Mesendoderm (in vitro differentiated cells): ENCODE results near the gene TLR6.

ENCODE experiments used
- DNase-seq: peaks from one replicate; pipeline ENCODE4 v3.0.0; 2013
- H2AK5ac ChIP-seq: 2 replicates; pipeline ENCODE4 v1.6.1; 2013; ENCODE audit warnings: low read length, inconsistent platforms
- H2BK120ac ChIP-seq: 2 replicates; pipeline ENCODE4 v1.6.1; 2013; ENCODE audit warnings: low read depth, mild to moderate bottlenecking, low read length, moderate library complexity, mixed read lengths
- H2BK15ac ChIP-seq: replicated peaks from 2 replicates; pipeline ENCODE4 v1.6.1; 2013; ENCODE audit warnings: low read depth, mild to moderate bottlenecking, moderate library complexity
- H2BK5ac ChIP-seq: 2 replicates; pipeline ENCODE4 v1.6.1; 2013; ENCODE audit warnings: low read length, inconsistent platforms
- H3K18ac ChIP-seq: 2 replicates; pipeline ENCODE4 v1.6.1; 2013; ENCODE audit warnings: mild to moderate bottlenecking, low read length, mixed read lengths
- H3K23ac ChIP-seq: one replicate; pipeline ENCODE4 v1.6.1; 2013; ENCODE audit warnings: low read length
- H3K27ac ChIP-seq: 2 replicates; pipeline ENCODE4 v1.5.1; 2013; ENCODE audit warnings: low read depth, mild to moderate bottlenecking, inconsistent platforms, low read length, moderate library complexity
- H3K27me3 ChIP-seq: 2 replicates; pipeline ENCODE4 v1.6.1; 2013; ENCODE audit warnings: low read length, control low read depth, mild to moderate bottlenecking, inconsistent platforms; ENCODE audit not compliant: insufficient read depth, poor library complexity
- H3K36me3 ChIP-seq: 2 replicates; pipeline ENCODE4 v1.6.1; 2013; ENCODE audit warnings: low read length, inconsistent platforms; ENCODE audit not compliant: control insufficient read depth, insufficient read depth
- H3K4ac ChIP-seq: one replicate; pipeline ENCODE4 v1.6.1; 2013; ENCODE audit warnings: low read depth, mild to moderate bottlenecking, low read length, moderate library complexity
- H3K4me1 ChIP-seq: 2 replicates; pipeline ENCODE4 v1.6.1; 2013; ENCODE audit warnings: low read depth, low read length, inconsistent platforms; ENCODE audit not compliant: control insufficient read depth
- H3K4me2 ChIP-seq: 2 replicates; pipeline ENCODE4 v1.6.1; 2013; ENCODE audit warnings: low read length
- H3K4me3 ChIP-seq: 2 replicates; pipeline ENCODE4 v1.5.1; 2013; ENCODE audit warnings: mild to moderate bottlenecking, low read length
- H3K56ac ChIP-seq: one replicate; pipeline ENCODE4 v1.6.1; 2013; ENCODE audit warnings: low read length
- H3K79me1 ChIP-seq: 2 replicates; pipeline ENCODE4 v1.6.1; 2013; ENCODE audit warnings: low read length, inconsistent platforms
- H3K79me2 ChIP-seq: 2 replicates; pipeline ENCODE4 v1.6.1; 2013; ENCODE audit warnings: mild to moderate bottlenecking, low read length; ENCODE audit not compliant: control insufficient read depth, insufficient read depth
- H3K9ac ChIP-seq: 2 replicates; pipeline ENCODE4 v1.6.1; 2013; ENCODE audit warnings: low read length, inconsistent platforms
- H4K5ac ChIP-seq: one replicate; pipeline ENCODE4 v1.6.1; 2013; ENCODE audit warnings: low read length
- H4K8ac ChIP-seq: one replicate; pipeline ENCODE4 v1.6.1; 2013; ENCODE audit warnings: low read depth, mild to moderate bottlenecking, control low read depth, low read length, moderate library complexity
- WGBS: extraction: QIAGEN DNeasy Blood & Tissue Kit; methylation state at CpG from one replicate; pipeline ENCODE4 v1.1.7; 2013; ENCODE audit warnings: low lambda C conversion rate, missing lambda C conversion rate; ENCODE audit not compliant: insufficient coverage; ENCODE audit errors: extremely low coverage; 5-methylcytosine and 5-hydroxymethylcytosine counted together

The TLR6 gene

GRCh38 chr4:38834570-38834969, 22.0 kb downstream of the TLR6 start:
- Histone ChIP-seq H3K27ac (no peak overlapping the region), H3K4me2 (no peak overlapping the region), H4K5ac (no peak overlapping the region), H4K8ac (no peak overlapping the region), H3K27me3 (no peaks in the 10 kb centered on the region), H3K79me1 (no peaks in the 10 kb centered on the region), H3K23ac (no peak overlapping the region), H3K36me3 (no peaks in the 10 kb centered on the region), H3K4me3 (no peak overlapping the region), H2AK5ac (no peak overlapping the region), H3K9ac (no peak overlapping the region), H3K56ac (no peak overlapping the region), H3K4me1 (no peaks in the 10 kb centered on the region), H2BK15ac (no peak overlapping the region), H2BK120ac (no peak overlapping the region), H3K18ac (no peak overlapping the region), H3K4ac (no peak overlapping the region), H3K79me2 (no peaks in the 10 kb centered on the region), H2BK5ac (no peak overlapping the region)
- DNase-seq = no peak
- no CpG with 5 or more reads among the region's 4 CpGs for WGBS

- H4K8ac ChIP-seq = no peak overlapping the region
- H3K36me3 ChIP-seq = no peaks in the 10 kb centered on the region
- WGBS = no CpG with 5 or more reads among the region's 7 CpGs
- no peaks in the 10 kb centered on the region for H3K27me3 ChIP-seq
- no peak overlapping the region for H3K4me3 ChIP-seq
- no peak overlapping the region for H3K4me2 ChIP-seq
- H3K23ac ChIP-seq = no peak overlapping the region
- DNase-seq = peak; percentile 1
- no peaks in the 10 kb centered on the region for H3K79me2 ChIP-seq
- no peak overlapping the region for H3K56ac ChIP-seq
- no peak overlapping the region for H3K18ac ChIP-seq
- no peak overlapping the region for H3K27ac ChIP-seq
- H2BK120ac ChIP-seq = no peak overlapping the region
- no peaks in the 10 kb centered on the region for H3K79me1 ChIP-seq
- H3K4me1 ChIP-seq = no peaks in the 10 kb centered on the region
- no peak overlapping the region for H2BK5ac ChIP-seq
- no peak overlapping the region for H3K4ac ChIP-seq
- no peak overlapping the region for H4K5ac ChIP-seq
- H2BK15ac ChIP-seq = no peak overlapping the region
- H2AK5ac ChIP-seq = no peak overlapping the region
- no peak overlapping the region for H3K9ac ChIP-seq
These were observed 23.7 kb downstream of the TLR6 start for GRCh38 chr4:38832624-38833528.

GRCh38 chr4:38832206-38832605, 24.4 kb downstream of the TLR6 start:
- Histone ChIP-seq H3K4me2 (no peak overlapping the region), H3K4me3 (no peak overlapping the region), H3K27ac (no peak overlapping the region), H3K18ac (no peak overlapping the region), H3K23ac (no peak overlapping the region), H4K8ac (no peak overlapping the region), H3K79me2 (no peaks in the 10 kb centered on the region), H4K5ac (no peak overlapping the region), H3K9ac (no peak overlapping the region), H2AK5ac (no peak overlapping the region), H3K27me3 (no peaks in the 10 kb centered on the region), H3K36me3 (no peaks in the 10 kb centered on the region), H3K79me1 (no peaks in the 10 kb centered on the region), H2BK15ac (no peak overlapping the region), H3K4ac (no peak overlapping the region), H2BK5ac (no peak overlapping the region), H3K56ac (no peak overlapping the region), H2BK120ac (no peak overlapping the region), H3K4me1 (no peaks in the 10 kb centered on the region)
- no CpG with 5 or more reads among the region's 1 CpG for WGBS
- DNase-seq = no peak

GRCh38 chr4:38831653-38832052, 25.0 kb downstream of the TLR6 start:
- Histone ChIP-seq H3K18ac (no peak overlapping the region), H2BK120ac (no peak overlapping the region), H3K79me1 (no peaks in the 10 kb centered on the region)

GRCh38 chr4:38829237-38829636, 27.4 kb downstream of the TLR6 start:
- Histone ChIP-seq H3K36me3 (no peaks in the 10 kb centered on the region), H3K4me1 (no peaks in the 10 kb centered on the region), H3K27me3 (no peaks in the 10 kb centered on the region), H3K79me1 (no peaks in the 10 kb centered on the region), H3K9ac (no peak overlapping the region), H3K56ac (no peak overlapping the region), H4K5ac (no peak overlapping the region), H2BK120ac (no peak overlapping the region), H3K18ac (no peak overlapping the region), H3K4me3 (no peak overlapping the region), H2BK15ac (no peak overlapping the region), H2BK5ac (no peak overlapping the region), H3K27ac (no peak overlapping the region), H3K79me2 (no peaks in the 10 kb centered on the region), H3K23ac (no peak overlapping the region), H3K4me2 (no peak overlapping the region), H2AK5ac (no peak overlapping the region), H4K8ac (no peak overlapping the region), H3K4ac (no peak overlapping the region)
- DNase-seq = no peak
- no CpG with 5 or more reads among the region's 5 CpGs for WGBS

More at GRCh38 chr4:38831653-38832052, 25.0 kb downstream of the TLR6 start:
- no peak overlapping the region for H3K27ac ChIP-seq
- no peak overlapping the region for H2AK5ac ChIP-seq
- no peak overlapping the region for H3K4me3 ChIP-seq
- no peak for DNase-seq
- H3K4ac ChIP-seq = no peak overlapping the region
- H3K27me3 ChIP-seq = no peaks in the 10 kb centered on the region
- H3K56ac ChIP-seq = no peak overlapping the region
- no peak overlapping the region for H2BK15ac ChIP-seq
- H3K9ac ChIP-seq = no peak overlapping the region
- no peaks in the 10 kb centered on the region for H3K79me2 ChIP-seq
- no peak overlapping the region for H2BK5ac ChIP-seq
- no peaks in the 10 kb centered on the region for H3K4me1 ChIP-seq
- H3K23ac ChIP-seq = no peak overlapping the region
- H3K36me3 ChIP-seq = no peaks in the 10 kb centered on the region
- no peak overlapping the region for H4K5ac ChIP-seq
- no peak overlapping the region for H4K8ac ChIP-seq
- no peak overlapping the region for H3K4me2 ChIP-seq

- Histone ChIP-seq H4K8ac (no peak overlapping the region), H3K4me1 (no peaks in the 10 kb centered on the region), H3K4ac (no peak overlapping the region), H3K79me2 (no peaks in the 10 kb centered on the region), H2BK120ac (no peak overlapping the region), H3K4me3 (no peak overlapping the region), H4K5ac (no peak overlapping the region), H3K18ac (no peak overlapping the region), H3K9ac (no peak overlapping the region), H2BK5ac (no peak overlapping the region), H3K36me3 (no peaks in the 10 kb centered on the region), H3K79me1 (no peaks in the 10 kb centered on the region), H3K23ac (no peak overlapping the region), H2AK5ac (no peak overlapping the region), H3K27ac (no peak overlapping the region), H3K56ac (no peak overlapping the region), H2BK15ac (no peak overlapping the region), H3K4me2 (no peak overlapping the region), H3K27me3 (no peaks in the 10 kb centered on the region)
- WGBS = no CpG with 5 or more reads among the region's 27 CpGs
- no peak for DNase-seq
These were observed 32.9 kb downstream of the TLR6 start for GRCh38 chr4:38823766-38824165.
